Peyer's patch (tissue), 4 donors: Measurements from ENCODE around the gene MACROD2. TPM values are rescaled to one million over a fixed set of nuclear protein-coding genes. Genes with fewer than 3 reads are reported as not detected.

Experiments used
- DNase-seq, 3 donors: peaks; one replicate each; pipeline ENCODE4 v3.0.0-alpha.2; 2017 to 2019
- H3K27ac ChIP-seq, 4 donors: fragments of 200-600 bp; sonication (generic); one replicate each; pipeline ENCODE4 v1.5.1; 2016 to 2019
- H3K27me3 ChIP-seq, 2 donors: fragments of 200-600 bp; sonication (generic); one replicate each; pipeline ENCODE4 v1.5.1; 2019
- H3K36me3 ChIP-seq, 3 donors: fragments of 200-600 bp; sonication (generic); one replicate each; pipeline ENCODE4 v1.5.1; 2016 to 2019
- H3K4me1 ChIP-seq, 4 donors: fragments of 200-600 bp; sonication (generic); one replicate each; pipeline ENCODE4 v1.5.1; 2016 to 2019
- H3K4me3 ChIP-seq, 4 donors: fragments of 200-600 bp; sonication (generic); 1 replicate in 3 of 4; 2 replicates in 1 of 4; pipeline ENCODE4 v1.5.1; 2016 to 2019; ENCODE audit warnings: mild to moderate bottlenecking in 1 of 4
- H3K9me3 ChIP-seq, 4 donors: fragments of 200-600 bp; sonication (generic); one replicate each; pipeline ENCODE4 v1.5.1; 2016 to 2019; ENCODE audit warnings: mild to moderate bottlenecking in 1 of 4
- POLR2A ChIP-seq, 2 donors: fragments of 450-650 bp; IDR thresholded peaks; one replicate each; pipeline ENCODE4 v1.5.1; 2017; ENCODE audit warnings: antibody characterized with exemption in 2 of 2, mild to moderate bottlenecking in 2 of 2, moderate library complexity in 2 of 2
- total RNA-seq, 4 donors: library from RNA; depleted of rRNA; stranded (reverse); fragments of >200 nt; gene quantifications; one replicate each; pipeline ENCODE4 v1.1.0, GENCODE V29; 2016
- TF ChIP-seq, protein P1 (sequence below), 6 experiments: fragments of 450-650 bp in 4 of 6; fragments of 200-600 bp in 2 of 6; sonication (generic) in 1 of 6; IDR thresholded peaks; one replicate each; pipeline ENCODE4 v1.5.1; 2017 to 2019; ENCODE audit warnings: antibody characterized with exemption in 6 of 6, mild to moderate bottlenecking in 3 of 6, moderate library complexity in 1 of 6

The MACROD2 gene
- total RNA-seq, 4 donors from 2014 or later: 2.5 to 10.7 (median 6.5) TPM

- TF ChIP-seq, protein P1, sequence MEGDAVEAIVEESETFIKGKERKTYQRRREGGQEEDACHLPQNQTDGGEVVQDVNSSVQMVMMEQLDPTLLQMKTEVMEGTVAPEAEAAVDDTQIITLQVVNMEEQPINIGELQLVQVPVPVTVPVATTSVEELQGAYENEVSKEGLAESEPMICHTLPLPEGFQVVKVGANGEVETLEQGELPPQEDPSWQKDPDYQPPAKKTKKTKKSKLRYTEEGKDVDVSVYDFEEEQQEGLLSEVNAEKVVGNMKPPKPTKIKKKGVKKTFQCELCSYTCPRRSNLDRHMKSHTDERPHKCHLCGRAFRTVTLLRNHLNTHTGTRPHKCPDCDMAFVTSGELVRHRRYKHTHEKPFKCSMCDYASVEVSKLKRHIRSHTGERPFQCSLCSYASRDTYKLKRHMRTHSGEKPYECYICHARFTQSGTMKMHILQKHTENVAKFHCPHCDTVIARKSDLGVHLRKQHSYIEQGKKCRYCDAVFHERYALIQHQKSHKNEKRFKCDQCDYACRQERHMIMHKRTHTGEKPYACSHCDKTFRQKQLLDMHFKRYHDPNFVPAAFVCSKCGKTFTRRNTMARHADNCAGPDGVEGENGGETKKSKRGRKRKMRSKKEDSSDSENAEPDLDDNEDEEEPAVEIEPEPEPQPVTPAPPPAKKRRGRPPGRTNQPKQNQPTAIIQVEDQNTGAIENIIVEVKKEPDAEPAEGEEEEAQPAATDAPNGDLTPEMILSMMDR (IDR thresholded peaks at IDR 0.05): no peak
- no peak for TF ChIP-seq POLR2A (IDR thresholded peaks at IDR 0.05)
- H3K36me3 ChIP-seq: no peaks in the 10 kb centered on the region
Observed at GRCh38 chr20:15179381-15179780, 1184.1 kb downstream of the MACROD2 start.

DNA sequence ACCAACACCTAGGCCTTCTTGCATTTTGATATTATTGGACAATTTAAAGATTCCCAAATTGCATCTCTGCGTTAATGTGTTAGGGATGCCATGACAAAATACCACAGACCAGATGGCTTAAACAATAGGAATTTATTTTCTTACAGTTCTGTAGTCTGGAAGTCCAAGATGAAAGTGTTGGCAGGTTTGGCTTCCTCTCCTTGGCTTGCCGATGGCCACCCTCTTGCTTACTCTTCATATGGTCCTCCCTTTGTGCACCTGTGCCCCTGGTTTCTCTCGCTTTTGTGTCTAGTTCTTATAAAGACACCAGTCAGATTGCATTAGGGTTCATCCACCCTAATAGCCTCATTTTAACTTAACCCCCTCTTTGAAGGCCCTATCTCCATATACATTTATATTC lies 1184.5 kb downstream of the MACROD2 start:
- H3K4me3 ChIP-seq: no peak overlapping the region
- H3K36me3 ChIP-seq: no peaks in the 10 kb centered on the region
- H3K27ac ChIP-seq: no peak overlapping the region
- peaks cover 0 to 4% (median 0%) of the 10 kb centered on the region in 4 donors for H3K9me3 ChIP-seq
- no peaks in the 10 kb centered on the region for H3K27me3 ChIP-seq
- TF ChIP-seq POLR2A (IDR thresholded peaks at IDR 0.05): no peak
- TF ChIP-seq, protein P1 (IDR thresholded peaks at IDR 0.05): no peak
- DNase-seq: no peak
- H3K4me1 ChIP-seq: no peaks in the 10 kb centered on the region

More at GRCh38 chr20:15179381-15179780, 1184.1 kb downstream of the MACROD2 start:
- Histone ChIP-seq H3K9me3 (peaks cover 0 to 4% (median 0%) of the 10 kb centered on the region in 4 donors), H3K27me3 (no peaks in the 10 kb centered on the region), H3K4me3 (no peak overlapping the region), H3K27ac (no peak overlapping the region), H3K4me1 (no peaks in the 10 kb centered on the region)
- no peak for DNase-seq

- Histone ChIP-seq H3K27me3 (no peaks in the 10 kb centered on the region), H3K36me3 (no peaks in the 10 kb centered on the region), H3K4me3 (no peak overlapping the region), H3K9me3 (no peaks in the 10 kb centered on the region), H3K27ac (no peak overlapping the region), H3K4me1 (no peaks in the 10 kb centered on the region)
- DNase-seq: no peak
- TF ChIP-seq, protein P1 (IDR thresholded peaks at IDR 0.05): no peak
- no peak for TF ChIP-seq POLR2A (IDR thresholded peaks at IDR 0.05)
Observed at GRCh38 chr20:15185322-15185721, 1190.0 kb downstream of the MACROD2 start.

- Histone ChIP-seq H3K27ac (no peak overlapping the region), H3K27me3 (no peaks in the 10 kb centered on the region), H3K9me3 (no peaks in the 10 kb centered on the region), H3K4me3 (no peak overlapping the region), H3K36me3 (no peaks in the 10 kb centered on the region), H3K4me1 (no peaks in the 10 kb centered on the region)
- DNase-seq: no peak
- TF ChIP-seq POLR2A (IDR thresholded peaks at IDR 0.05): no peak
- TF ChIP-seq, protein P1 (IDR thresholded peaks at IDR 0.05): no peak
Observed at GRCh38 chr20:15185913-15186312, 1190.6 kb downstream of the MACROD2 start.

GRCh38 chr20:15187612-15188011 lies 1192.3 kb downstream of the MACROD2 start:
- TF ChIP-seq POLR2A (IDR thresholded peaks at IDR 0.05): no peak
- TF ChIP-seq, protein P1 (IDR thresholded peaks at IDR 0.05): no peak
- H3K4me3 ChIP-seq: no peak overlapping the region
- H3K27ac ChIP-seq: no peak overlapping the region
- no peak for DNase-seq
- no peaks in the 10 kb centered on the region for H3K36me3 ChIP-seq
- H3K4me1 ChIP-seq: no peaks in the 10 kb centered on the region
- H3K27me3 ChIP-seq: no peaks in the 10 kb centered on the region
- H3K9me3 ChIP-seq: no peaks in the 10 kb centered on the region

DNA sequence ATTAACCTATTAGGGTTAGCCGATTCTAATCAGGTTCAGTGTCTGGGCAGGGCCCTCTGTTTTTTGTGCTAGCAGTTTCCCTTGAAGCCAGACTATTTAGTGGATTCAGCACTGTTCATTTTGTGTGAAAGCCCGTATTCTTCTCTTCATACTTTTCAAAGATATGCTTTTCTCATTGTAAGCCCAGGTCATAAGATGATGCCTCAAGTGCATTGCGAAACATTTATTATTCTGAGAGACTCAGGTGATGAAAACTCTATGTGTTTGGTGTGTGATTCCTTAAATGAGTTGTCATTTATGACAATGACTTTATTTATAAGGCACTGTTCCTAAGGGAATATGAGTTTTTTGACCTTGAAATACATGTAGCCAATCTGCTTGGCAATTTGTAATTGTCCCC lies 1193.1 kb downstream of the MACROD2 start:
- TF ChIP-seq POLR2A (IDR thresholded peaks at IDR 0.05): no peak
- TF ChIP-seq, protein P1 (IDR thresholded peaks at IDR 0.05): no peak
- H3K4me3 ChIP-seq: no peak overlapping the region
- DNase-seq: no peak
- H3K27me3 ChIP-seq: no peaks in the 10 kb centered on the region
- no peaks in the 10 kb centered on the region for H3K9me3 ChIP-seq
- no peak overlapping the region for H3K27ac ChIP-seq
- no peaks in the 10 kb centered on the region for H3K4me1 ChIP-seq
- H3K36me3 ChIP-seq: no peaks in the 10 kb centered on the region
